Sigmoid colon (tissue), 4 donors: Measurements from ENCODE around the gene AXIN1.

ENCODE experiments used
- CTCF ChIP-seq, 4 experiments: fragments of 450-650 bp in 3 of 4; fragments of 200-600 bp in 1 of 4; IDR thresholded peaks; one replicate each; pipeline ENCODE4 v1.5.1; 2016 to 2019; ENCODE audit warnings: antibody characterized with exemption in 4 of 4, mild to moderate bottlenecking in 3 of 4, moderate library complexity in 2 of 4
- EP300 ChIP-seq, 4 donors: sonication (generic); formaldehyde crosslinking; IDR thresholded peaks; one replicate each; pipeline ENCODE4 v1.6.1; 2017; ENCODE audit warnings: antibody characterized with exemption in 4 of 4
- POLR2A ChIP-seq, 2 donors: fragments of 450-650 bp; IDR thresholded peaks; one replicate each; pipeline ENCODE4 v1.6.1; 2016; ENCODE audit warnings: antibody characterized with exemption in 2 of 2, mild to moderate bottlenecking in 2 of 2, moderate library complexity in 2 of 2
- POLR2AphosphoS5 ChIP-seq, 4 donors: sonication (generic); formaldehyde crosslinking; IDR thresholded peaks; one replicate each; pipeline ENCODE4 v1.6.1; 2017; ENCODE audit warnings: antibody characterized with exemption in 4 of 4

DNA sequence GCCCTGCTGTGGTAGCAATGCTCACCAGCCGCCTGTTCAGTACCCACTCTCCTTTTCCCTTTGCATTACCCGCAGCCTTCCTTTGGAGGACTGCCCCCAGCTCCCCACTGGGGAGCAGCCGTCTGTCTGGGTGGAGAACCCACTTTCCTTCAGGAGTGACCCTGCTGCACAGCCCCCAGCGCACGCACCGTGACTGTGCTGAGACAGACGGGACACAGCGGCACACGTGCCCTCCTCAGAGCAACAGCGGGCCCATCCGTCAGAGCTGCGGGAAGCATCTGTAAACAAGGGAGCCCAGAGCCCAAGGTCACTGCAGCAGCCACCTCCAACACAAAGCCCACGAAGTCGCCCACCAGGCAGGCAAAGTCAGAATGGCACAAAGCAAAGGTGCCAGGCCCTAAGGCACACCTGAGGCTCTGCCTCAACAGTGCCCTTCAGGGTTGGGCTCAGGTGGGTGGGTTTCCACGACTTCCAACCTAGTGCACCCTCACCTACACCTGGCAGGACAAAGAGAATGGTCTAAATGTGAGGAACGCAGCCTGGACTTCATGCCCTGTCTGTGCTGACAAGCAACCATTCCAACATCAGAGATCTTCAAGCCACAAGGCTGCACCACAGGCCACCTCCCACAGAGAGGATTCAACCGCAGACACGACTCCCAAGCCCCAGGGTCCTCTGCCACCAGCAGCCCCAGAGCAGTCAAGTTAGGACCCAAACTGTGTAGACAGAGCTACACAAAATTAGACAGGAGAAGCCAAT is 9.9 kb downstream of the AXIN1 start:
- TF ChIP-seq CTCF (IDR thresholded peaks at IDR 0.05) (no peak), POLR2AphosphoS5 (IDR thresholded peaks at IDR 0.05) (no peak), EP300 (IDR thresholded peaks at IDR 0.05) (no peak), POLR2A (IDR thresholded peaks at IDR 0.05) (no peak)
